Measurements from ENCODE around the gene BPIFB4.

DNA sequence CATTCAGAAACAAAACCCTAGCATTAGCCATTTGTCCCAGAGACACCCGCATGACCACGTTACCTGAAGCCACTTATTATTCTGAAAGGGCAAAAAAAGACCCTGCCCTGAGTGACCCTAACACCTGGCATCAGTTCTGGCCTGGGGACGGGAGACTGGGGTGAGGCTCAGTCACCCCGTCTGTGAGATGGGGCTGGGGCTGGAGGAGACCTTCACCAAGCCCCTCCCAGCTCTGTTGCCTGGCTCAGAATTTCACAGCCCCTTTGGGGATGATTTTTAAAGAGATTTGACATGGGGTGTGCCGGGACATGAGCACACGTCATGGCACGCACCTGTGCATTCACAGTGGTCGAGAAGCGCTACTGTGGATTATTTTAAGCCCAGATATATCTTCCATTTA is 49.4 kb upstream of the BPIFB4 start:
- TF ChIP-seq, protein P1, sequence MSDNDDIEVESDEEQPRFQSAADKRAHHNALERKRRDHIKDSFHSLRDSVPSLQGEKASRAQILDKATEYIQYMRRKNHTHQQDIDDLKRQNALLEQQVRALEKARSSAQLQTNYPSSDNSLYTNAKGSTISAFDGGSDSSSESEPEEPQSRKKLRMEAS (IDR thresholded peaks at IDR 0.05; ENCODE audit: low read depth), result no peak
- no peak for TF ChIP-seq NRF1 (IDR thresholded peaks at IDR 0.05; ENCODE audit: low read depth, low read length)
- no peak for TF ChIP-seq GABPA (IDR thresholded peaks at IDR 0.05; ENCODE audit: low read depth)
- TF ChIP-seq FOXJ3 (CRISPR knock-in tag; IDR thresholded peaks at IDR 0.05), result no peak
- TF ChIP-seq, protein P2, sequence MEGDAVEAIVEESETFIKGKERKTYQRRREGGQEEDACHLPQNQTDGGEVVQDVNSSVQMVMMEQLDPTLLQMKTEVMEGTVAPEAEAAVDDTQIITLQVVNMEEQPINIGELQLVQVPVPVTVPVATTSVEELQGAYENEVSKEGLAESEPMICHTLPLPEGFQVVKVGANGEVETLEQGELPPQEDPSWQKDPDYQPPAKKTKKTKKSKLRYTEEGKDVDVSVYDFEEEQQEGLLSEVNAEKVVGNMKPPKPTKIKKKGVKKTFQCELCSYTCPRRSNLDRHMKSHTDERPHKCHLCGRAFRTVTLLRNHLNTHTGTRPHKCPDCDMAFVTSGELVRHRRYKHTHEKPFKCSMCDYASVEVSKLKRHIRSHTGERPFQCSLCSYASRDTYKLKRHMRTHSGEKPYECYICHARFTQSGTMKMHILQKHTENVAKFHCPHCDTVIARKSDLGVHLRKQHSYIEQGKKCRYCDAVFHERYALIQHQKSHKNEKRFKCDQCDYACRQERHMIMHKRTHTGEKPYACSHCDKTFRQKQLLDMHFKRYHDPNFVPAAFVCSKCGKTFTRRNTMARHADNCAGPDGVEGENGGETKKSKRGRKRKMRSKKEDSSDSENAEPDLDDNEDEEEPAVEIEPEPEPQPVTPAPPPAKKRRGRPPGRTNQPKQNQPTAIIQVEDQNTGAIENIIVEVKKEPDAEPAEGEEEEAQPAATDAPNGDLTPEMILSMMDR (IDR thresholded peaks at IDR 0.05), result no peak
- TF ChIP-seq POLR2AphosphoS5 (IDR thresholded peaks at IDR 0.05; ENCODE audit: low read depth, low read length), result no peak
- TF ChIP-seq TAF1 (IDR thresholded peaks at IDR 0.05; ENCODE audit: borderline replicate concordance, low read depth, low read length), result no peak
- TF ChIP-seq TEAD4 (IDR thresholded peaks at IDR 0.05; ENCODE audit: borderline replicate concordance, insufficient read depth), result no peak
- no peak for TF ChIP-seq JUND (IDR thresholded peaks at IDR 0.05)
- TF ChIP-seq CHD2 (IDR thresholded peaks at IDR 0.05; ENCODE audit: low read length, partially characterized antibody), result no peak
- no peak for TF ChIP-seq RCOR1 (IDR thresholded peaks at IDR 0.05; ENCODE audit: low read length)
- no peak for TF ChIP-seq MXI1 (IDR thresholded peaks at IDR 0.05; ENCODE audit: low read depth, low read length)
